ENCODE data around the gene MYBPC1. TPM values are rescaled to one million over a fixed set of nuclear protein-coding genes. Genes with fewer than 3 reads are reported as not detected.

Gene MYBPC1
- total and polyA plus RNA-seq, 2 donors from 2014 or later = not detected

GRCh38 chr12:101694986-101695385 lies 100.2 kb downstream of the MYBPC1 start:
- TF ChIP-seq, protein P1, sequence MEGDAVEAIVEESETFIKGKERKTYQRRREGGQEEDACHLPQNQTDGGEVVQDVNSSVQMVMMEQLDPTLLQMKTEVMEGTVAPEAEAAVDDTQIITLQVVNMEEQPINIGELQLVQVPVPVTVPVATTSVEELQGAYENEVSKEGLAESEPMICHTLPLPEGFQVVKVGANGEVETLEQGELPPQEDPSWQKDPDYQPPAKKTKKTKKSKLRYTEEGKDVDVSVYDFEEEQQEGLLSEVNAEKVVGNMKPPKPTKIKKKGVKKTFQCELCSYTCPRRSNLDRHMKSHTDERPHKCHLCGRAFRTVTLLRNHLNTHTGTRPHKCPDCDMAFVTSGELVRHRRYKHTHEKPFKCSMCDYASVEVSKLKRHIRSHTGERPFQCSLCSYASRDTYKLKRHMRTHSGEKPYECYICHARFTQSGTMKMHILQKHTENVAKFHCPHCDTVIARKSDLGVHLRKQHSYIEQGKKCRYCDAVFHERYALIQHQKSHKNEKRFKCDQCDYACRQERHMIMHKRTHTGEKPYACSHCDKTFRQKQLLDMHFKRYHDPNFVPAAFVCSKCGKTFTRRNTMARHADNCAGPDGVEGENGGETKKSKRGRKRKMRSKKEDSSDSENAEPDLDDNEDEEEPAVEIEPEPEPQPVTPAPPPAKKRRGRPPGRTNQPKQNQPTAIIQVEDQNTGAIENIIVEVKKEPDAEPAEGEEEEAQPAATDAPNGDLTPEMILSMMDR (IDR thresholded peaks at IDR 0.05; ENCODE audit: borderline replicate concordance, extremely low read depth, insufficient read depth) = no peak
- intact Hi-C loops (cut with DNase I) = no loop called here
- no peak overlapping the region for H3K27ac ChIP-seq (ENCODE audit: low read depth in 2 of 2, low read length in 2 of 2)

GRCh38 chr12:101695706-101696105 lies 100.9 kb downstream of the MYBPC1 start:
- FAIRE-seq (no peak), DNase-seq (no peak)
- H3K9ac ChIP-seq (ENCODE audit: low read length in 3 of 3) = no peak overlapping the region
- H3K4me1 ChIP-seq (ENCODE audit: control insufficient read depth in 2 of 3, insufficient read depth in 2 of 3, low read depth in 1 of 3, low read length in 3 of 3) = peaks cover 0 to 5% (median 0%) of the 10 kb centered on the region in 3 donors
- TF ChIP-seq, protein P1 (IDR thresholded peaks at IDR 0.05; ENCODE audit: borderline replicate concordance, extremely low read depth, insufficient read depth) = no peak
- intact Hi-C loops (cut with DNase I) = no loop called here
- no peaks in the 10 kb centered on the region for H3K27me3 ChIP-seq (ENCODE audit: control insufficient read depth, insufficient read depth, low read length)
- H3K27ac ChIP-seq (ENCODE audit: low read depth in 2 of 2, low read length in 2 of 2) = no peak overlapping the region
- no peaks in the 10 kb centered on the region for H3K36me3 ChIP-seq (ENCODE audit: control insufficient read depth in 2 of 3, insufficient read depth in 3 of 3, low read length in 3 of 3)
- no peak overlapping the region for H3K4me3 ChIP-seq (ENCODE audit: low read length in 3 of 3)
- no peaks in the 10 kb centered on the region for H3K9me3 ChIP-seq (ENCODE audit: control insufficient read depth in 2 of 3, insufficient read depth in 1 of 3, low read length in 3 of 3)

More at GRCh38 chr12:101694986-101695385, 100.2 kb downstream of the MYBPC1 start:
- H3K36me3 ChIP-seq (ENCODE audit: control insufficient read depth in 2 of 3, insufficient read depth in 3 of 3, low read length in 3 of 3) = no peaks in the 10 kb centered on the region
- no peaks in the 10 kb centered on the region for H3K9me3 ChIP-seq (ENCODE audit: control insufficient read depth in 2 of 3, insufficient read depth in 1 of 3, low read length in 3 of 3)
- DNase-seq = no peak
- H3K4me3 ChIP-seq (ENCODE audit: low read length in 3 of 3) = no peak overlapping the region
- no peaks in the 10 kb centered on the region for H3K27me3 ChIP-seq (ENCODE audit: control insufficient read depth, insufficient read depth, low read length)
- no peak overlapping the region for H3K9ac ChIP-seq (ENCODE audit: low read length in 3 of 3)
- FAIRE-seq = no peak
- H3K4me1 ChIP-seq (ENCODE audit: control insufficient read depth in 2 of 3, insufficient read depth in 2 of 3, low read depth in 1 of 3, low read length in 3 of 3) = peaks cover 0 to 5% (median 0%) of the 10 kb centered on the region in 3 donors

DNA sequence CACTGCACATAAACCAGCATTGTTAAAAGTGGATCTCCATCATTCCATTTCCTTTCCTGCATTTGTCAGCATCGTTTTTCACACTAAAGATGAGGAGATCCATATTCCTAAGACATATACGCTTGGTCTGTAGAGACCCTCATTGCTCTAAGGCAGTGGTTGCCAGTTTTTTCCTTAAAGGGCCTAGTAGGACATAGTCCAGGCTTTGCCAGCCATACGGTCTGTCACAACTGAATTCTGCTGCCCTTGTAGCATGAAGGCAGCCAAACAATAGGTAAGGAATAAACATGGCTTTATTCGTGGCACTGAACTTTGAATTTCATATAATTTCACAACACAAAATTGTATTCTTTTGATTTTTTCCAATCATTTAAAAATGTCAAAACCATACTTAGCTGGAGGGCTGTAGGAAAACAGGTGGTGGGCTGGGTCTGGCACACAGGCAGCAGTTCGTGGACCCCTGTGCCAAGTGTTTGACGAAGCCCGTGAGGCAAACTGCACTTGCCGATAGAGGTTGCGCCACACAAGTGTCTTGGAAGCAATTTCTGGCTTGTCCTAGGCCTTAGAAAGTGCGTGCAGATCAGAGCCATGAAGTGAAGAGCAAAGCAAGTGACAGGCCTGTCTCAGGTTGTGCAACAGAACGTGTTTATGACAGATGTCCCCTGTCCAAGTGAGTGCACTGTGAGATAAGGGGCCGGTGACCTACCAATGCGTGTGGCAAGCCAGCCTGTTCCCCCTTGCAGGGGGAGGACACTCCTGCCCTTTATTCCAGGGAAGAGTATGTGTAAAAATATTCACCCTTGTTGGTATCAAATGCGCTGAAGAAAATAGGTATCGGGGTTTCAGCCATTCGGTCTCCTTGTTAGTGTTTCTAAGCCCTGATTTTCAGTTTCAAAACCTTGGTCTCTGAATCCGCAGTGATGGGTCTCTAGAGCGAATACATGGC lies 101.8 kb downstream of the MYBPC1 start:
- Histone ChIP-seq H3K27ac (ENCODE audit: low read depth in 2 of 2, low read length in 2 of 2) (peak overlapping the region; percentile 87 to 94), H3K9ac (ENCODE audit: low read length in 3 of 3) (peak overlapping the region; percentile 43 to 74 (median 60)), H3K4me3 (ENCODE audit: low read length in 3 of 3) (peak overlapping the region; percentile 58 to 83 (median 75)), H3K36me3 (ENCODE audit: control insufficient read depth in 2 of 3, insufficient read depth in 3 of 3, low read length in 3 of 3) (no peaks in the 10 kb centered on the region), H3K4me1 (ENCODE audit: control insufficient read depth in 2 of 3, insufficient read depth in 2 of 3, low read depth in 1 of 3, low read length in 3 of 3) (peaks cover 0 to 6% (median 0%) of the 10 kb centered on the region in 3 donors), H3K27me3 (ENCODE audit: control insufficient read depth, insufficient read depth, low read length) (no peaks in the 10 kb centered on the region), H3K9me3 (ENCODE audit: control insufficient read depth in 2 of 3, insufficient read depth in 1 of 3, low read length in 3 of 3) (no peaks in the 10 kb centered on the region)
- no peak for FAIRE-seq
- intact Hi-C loops (cut with DNase I) = no loop called here
- DNase-seq = peak in 2 of 5 donors; percentile 13 to 45
- TF ChIP-seq, protein P1 (IDR thresholded peaks at IDR 0.05; ENCODE audit: borderline replicate concordance, extremely low read depth, insufficient read depth) = no peak
